HG03060 (cell line): Measurements from ENCODE around the gene NFATC2IP.
"Not testable (repeated sequence)": the region's sequence is repeated elsewhere in the genome, so short reads cannot be mapped to it uniquely, and the experiment has no call there.

Source experiments
- ATAC-seq: cut with Tn5 transposase; IDR thresholded peaks from one replicate; pipeline ENCODE4 v1.9.1; 2021; ENCODE audit warnings: low read depth, moderate number of reproducible peaks; ENCODE audit not compliant: unreplicated experiment

Gene NFATC2IP

DNA sequence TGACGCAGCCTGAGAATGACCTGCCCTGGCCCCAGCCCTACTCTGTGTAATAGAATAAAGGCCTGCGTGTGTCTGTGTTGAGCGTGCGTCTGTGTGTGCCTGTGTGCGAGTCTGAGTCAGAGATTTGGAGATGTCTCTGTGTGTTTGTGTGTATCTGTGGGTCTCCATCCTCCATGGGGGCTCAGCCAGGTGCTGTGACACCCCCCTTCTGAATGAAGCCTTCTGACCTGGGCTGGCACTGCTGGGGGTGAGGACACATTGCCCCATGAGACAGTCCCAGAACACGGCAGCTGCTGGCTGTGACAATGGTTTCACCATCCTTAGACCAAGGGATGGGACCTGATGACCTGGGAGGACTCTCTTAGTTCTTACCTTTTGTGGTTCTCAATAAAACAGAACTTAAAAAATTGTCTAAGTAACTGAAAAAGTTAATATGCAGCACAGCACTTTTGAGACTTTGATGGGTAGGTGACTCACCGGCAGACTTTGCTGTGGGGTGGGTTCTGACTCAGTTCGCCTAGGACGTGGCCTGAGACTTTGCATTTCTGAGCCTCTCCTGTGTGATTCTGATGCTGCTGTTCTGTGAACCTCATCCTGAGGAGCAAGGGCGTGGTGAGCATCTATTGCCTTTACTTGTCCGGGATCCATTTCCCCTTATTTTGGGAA, 39.8 kb downstream of the NFATC2IP start:
- ATAC-seq = no peak

- no peak for ATAC-seq
Observed at GRCh38 chr16:28991687-28992086, 41.0 kb downstream of the NFATC2IP start.

GRCh38 chr16:28992496-28992895, 41.8 kb downstream of the NFATC2IP start:
- ATAC-seq = no peak

DNA sequence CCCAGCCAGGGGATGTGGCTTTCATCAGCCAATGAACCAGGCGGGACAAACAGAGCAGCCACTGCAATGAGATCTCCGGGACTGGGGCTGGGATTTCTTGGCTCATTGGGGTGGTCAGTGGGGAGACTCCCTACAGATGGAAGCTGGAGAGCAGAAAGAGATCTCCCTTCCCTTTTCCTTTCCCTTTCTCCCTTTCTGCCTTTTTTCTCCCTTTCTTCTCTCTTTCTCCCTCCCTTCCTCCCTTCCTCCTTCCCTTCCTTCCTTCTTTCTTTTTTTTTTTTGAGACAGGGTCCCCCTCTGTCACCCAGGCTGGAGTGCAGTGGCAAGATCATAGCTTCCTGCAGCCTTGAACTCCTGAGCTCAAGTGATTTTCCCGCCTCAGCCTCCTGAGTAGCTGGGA, 48.1 kb downstream of the NFATC2IP start:
- ATAC-seq = no peak

DNA sequence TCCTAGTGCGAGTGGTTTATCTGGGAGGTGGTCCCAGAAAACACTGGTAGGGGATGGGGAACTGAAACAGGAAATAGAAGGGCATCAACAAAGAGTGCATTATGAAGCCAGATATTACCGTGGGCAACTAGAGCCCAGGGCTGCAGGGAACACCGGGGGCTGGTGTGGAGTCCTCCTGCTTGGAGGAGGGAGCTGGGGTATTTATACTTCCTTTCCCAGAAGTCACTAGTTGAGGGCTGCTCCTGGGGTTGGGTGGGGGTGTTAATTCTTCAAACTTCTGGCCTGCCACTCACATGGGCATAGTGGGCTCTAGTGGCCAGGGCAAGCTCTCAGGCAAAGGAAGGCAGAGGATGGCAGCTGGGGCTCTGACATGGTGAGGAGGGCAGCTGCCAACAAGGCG, 48.8 kb downstream of the NFATC2IP start:
- no peak for ATAC-seq

GRCh38 chr16:29000019-29000418, 49.3 kb downstream of the NFATC2IP start:
- no peak for ATAC-seq

GRCh38 chr16:29004496-29005139, 53.9 kb downstream of the NFATC2IP start:
- ATAC-seq = not testable (repeated sequence)

- no peak for ATAC-seq
Observed at GRCh38 chr16:29007730-29008593, 57.2 kb downstream of the NFATC2IP start.

DNA sequence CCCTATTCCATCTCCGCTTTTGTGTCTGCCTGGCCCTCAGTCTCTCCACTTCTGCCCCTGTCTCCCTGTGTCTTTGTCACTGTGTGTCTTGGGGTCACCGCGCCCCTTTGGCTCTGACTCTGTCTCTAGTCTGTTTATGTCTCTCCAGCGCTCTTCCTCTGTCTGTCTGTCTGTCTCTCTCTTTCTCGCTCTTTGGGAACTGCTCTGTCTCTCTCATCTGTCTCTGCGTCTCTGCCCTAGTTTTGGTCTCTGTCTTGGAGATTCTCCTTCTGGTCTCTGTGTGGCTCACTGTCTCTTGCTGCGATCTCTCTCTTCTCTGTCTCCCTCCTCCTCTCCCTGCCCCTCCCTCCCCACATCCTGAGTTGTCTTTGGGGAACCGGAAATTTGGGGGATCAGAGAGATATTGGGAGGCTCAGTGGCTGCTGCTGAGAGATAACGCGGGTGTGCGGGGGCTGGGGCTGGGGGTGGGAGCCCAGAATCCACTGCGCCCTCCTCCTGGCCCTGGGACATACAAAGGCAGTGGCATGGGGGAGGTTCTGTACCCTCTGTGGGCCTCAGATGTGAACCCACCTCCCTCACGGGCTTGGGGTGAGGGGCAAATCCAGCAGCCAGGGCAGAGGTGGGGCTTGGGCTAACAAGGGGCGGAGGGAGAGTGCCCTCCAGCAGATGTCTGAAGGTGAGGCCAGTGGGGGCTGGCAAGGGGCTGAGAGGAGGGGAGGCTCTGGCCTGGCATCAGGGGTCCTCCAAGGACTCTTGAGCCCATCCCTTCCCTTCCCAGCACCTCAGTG, 58.5 kb downstream of the NFATC2IP start:
- ATAC-seq = no peak

DNA sequence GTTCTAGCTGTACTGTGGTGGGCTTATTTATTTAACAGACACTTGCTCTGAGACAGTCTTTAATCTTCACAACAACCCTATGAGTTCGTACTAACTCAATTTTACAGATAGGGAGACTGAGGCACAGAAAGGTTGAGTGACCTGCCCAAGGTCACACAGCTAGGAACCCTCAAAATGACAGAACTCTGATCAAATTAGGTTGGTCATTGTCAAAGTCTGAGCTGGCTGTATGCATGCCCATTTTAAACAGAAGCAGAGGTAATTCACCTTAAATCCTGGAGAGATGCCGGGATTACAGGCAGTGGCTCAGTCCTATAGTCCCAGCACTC, 59.1 kb downstream of the NFATC2IP start:
- ATAC-seq = no peak

DNA sequence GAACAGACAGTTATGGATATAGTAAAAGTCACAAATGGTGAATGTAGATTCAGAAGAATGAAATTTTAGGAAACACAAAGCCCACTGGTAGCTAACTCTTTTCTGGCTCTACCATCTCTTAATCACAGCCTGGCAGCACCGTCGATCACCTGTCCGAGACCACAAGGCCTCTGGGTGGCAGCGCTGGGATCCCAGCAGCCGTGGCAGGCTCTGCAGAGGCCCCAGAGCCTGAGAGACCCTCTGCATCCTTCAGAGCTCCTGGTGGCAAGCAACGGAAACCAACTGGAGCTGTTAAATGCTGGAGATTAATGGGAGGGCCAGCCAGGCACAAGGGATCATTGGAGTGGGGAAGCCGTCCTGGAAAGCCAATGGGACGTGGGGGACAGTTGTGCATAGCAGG, 60.4 kb downstream of the NFATC2IP start:
- ATAC-seq = no peak

DNA sequence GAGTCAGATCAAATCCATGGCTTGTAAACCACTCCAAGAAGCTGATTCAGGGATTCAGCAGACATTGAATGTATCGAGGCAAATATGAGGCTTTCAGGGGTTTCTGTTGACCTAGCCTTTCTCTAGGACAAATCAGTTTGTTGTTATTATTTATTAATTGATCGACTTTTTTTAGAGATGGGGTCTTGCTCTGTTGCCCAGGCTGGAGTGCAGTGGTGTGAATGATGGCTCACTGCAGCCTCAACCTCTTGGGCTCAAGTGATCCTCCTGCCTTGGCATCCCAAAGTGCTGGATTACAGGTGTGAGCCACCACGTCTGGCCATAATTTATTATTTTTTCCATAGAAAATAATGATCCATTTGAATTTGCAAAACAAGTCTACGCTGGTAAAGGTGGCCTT, 61.1 kb downstream of the NFATC2IP start:
- ATAC-seq = no peak

GRCh38 chr16:29012913-29013553, 62.3 kb downstream of the NFATC2IP start:
- no peak for ATAC-seq

DNA sequence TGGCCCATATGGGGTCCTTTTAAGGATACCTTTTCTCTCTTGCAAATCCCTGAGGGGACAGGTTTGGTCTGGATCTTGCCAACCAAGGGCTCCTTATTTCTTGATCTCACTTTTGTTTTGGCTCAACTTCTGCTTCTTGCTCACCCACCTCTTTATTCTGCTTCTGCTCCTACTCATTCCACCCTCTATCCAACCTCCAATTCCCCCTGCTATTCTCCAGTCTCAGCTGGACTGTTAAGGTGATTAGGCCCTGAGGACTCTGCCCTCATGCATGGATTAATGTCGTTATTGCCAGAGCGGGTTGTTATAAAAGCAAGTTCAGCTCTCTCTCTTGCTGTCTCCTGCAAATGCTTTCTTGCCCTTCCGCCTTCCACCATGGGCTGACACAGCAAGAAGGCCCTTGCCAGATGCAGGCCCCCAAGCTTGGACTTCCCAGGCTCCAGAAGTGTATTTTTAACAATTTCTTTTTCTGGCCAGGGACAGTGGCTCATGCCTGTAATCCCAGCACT, 63.9 kb downstream of the NFATC2IP start:
- ATAC-seq = no peak
